H1 (cell line): Measurements from ENCODE around the gene GABRA4. TPM values are rescaled to one million over a fixed set of nuclear protein-coding genes. Genes with fewer than 3 reads are reported as not detected.

ENCODE experiments used
- EZH2 ChIP-seq: fragments of 200-600 bp; sonication (generic); IDR thresholded peaks from 2 replicates; pipeline ENCODE4 v1.7.1; 2012; ENCODE audit warnings: low read depth, mild to moderate bottlenecking, moderate library complexity, low read length, inconsistent platforms; ENCODE audit not compliant: severe bottlenecking
- GTF2F1 ChIP-seq: IDR thresholded peaks from 2 replicates; pipeline ENCODE4 v1.6.1; 2012; ENCODE audit warnings: low read depth, low read length, improper control_type of control experiment, borderline replicate concordance
- KDM4A ChIP-seq: IDR thresholded peaks from one replicate; pipeline ENCODE4 v1.7.1; 2012; ENCODE audit warnings: low read depth, mild to moderate bottlenecking, moderate library complexity, low read length, inconsistent platforms; ENCODE audit not compliant: severe bottlenecking
- SP1 ChIP-seq: IDR thresholded peaks from 2 replicates; pipeline ENCODE4 v1.6.1; 2011; ENCODE audit warnings: low read depth, low read length
- polyA plus RNA-seq, 7 experiments: library from polyadenylated mRNA; depleted of rRNA in 3 of 7; stranded (reverse) in 5 of 7; unstranded in 2 of 7; fragments of >200 nt in 5 of 7; fragments of 200-250 nt in 2 of 7; gene quantifications; 1 replicate in 5 of 7; 2 replicates in 1 of 7; 4 replicates in 1 of 7; pipeline versions ENCODE4 v1.2.1 to v1.2.3, GENCODE V29; 2011 to 2013; ENCODE audit warnings: missing spikeins in 2 of 7, mixed read lengths in 2 of 7
- total RNA-seq: library from RNA; stranded (reverse); fragmentation: NEBNext Ultra II Directional; extraction: Animal tissue kit (Norgen Biotek cat#: 25700); gene quantifications from 2 replicates; pipeline ENCODE4 v1.2.1, GENCODE V29; 2021
- TF ChIP-seq, protein P1 (sequence below): IDR thresholded peaks from 2 replicates; pipeline ENCODE4 v1.6.1; 2012; ENCODE audit warnings: inconsistent platforms
- TF ChIP-seq, protein P2 (sequence below): IDR thresholded peaks from 2 replicates; pipeline ENCODE4 v1.6.1; 2011; ENCODE audit warnings: low read length, improper control_type of control experiment
- TF ChIP-seq, protein P3 (sequence below): IDR thresholded peaks from 2 replicates; pipeline ENCODE4 v1.6.1; 2012; ENCODE audit warnings: low read length, inconsistent platforms
- TF ChIP-seq, protein P4 (sequence below): fragments of 300-600 bp; sonication (generic); IDR thresholded peaks from 2 replicates; pipeline ENCODE4 v1.7.1; 2012; ENCODE audit warnings: low read length, moderate library complexity, mild to moderate bottlenecking, inconsistent platforms; ENCODE audit not compliant: insufficient replicate concordance

The GABRA4 gene
- total and polyA plus RNA-seq, 2 of the 8 experiments (the other 6 are each of a cell fraction or from before 2014, with no cell fraction given): 0.09 to 0.37 TPM

DNA sequence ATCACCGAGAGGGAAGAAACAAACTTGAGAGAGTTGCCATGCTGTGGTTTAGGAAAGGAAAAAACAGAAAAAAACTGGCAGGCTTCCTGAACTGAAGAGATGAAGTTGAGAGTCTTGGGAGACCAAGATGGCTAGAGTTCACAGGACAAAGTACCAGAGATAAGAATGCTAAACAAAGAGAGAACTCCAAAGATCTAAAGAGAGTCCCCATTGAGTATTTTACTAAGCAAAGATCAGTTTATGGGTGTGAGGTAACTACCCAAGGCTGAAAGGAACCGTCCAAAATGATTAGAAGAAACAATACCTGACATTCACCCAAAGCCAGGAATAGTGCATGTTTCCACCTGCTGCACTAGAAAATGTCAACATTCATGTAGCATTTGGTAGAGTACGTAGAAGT, 62.5 kb downstream of the GABRA4 start (continued):
- TF ChIP-seq, protein P1, sequence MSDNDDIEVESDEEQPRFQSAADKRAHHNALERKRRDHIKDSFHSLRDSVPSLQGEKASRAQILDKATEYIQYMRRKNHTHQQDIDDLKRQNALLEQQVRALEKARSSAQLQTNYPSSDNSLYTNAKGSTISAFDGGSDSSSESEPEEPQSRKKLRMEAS: no peak
- TF ChIP-seq EZH2 (no peak), SP1 (no peak), GTF2F1 (no peak), KDM4A (no peak)
- TF ChIP-seq, protein P2, sequence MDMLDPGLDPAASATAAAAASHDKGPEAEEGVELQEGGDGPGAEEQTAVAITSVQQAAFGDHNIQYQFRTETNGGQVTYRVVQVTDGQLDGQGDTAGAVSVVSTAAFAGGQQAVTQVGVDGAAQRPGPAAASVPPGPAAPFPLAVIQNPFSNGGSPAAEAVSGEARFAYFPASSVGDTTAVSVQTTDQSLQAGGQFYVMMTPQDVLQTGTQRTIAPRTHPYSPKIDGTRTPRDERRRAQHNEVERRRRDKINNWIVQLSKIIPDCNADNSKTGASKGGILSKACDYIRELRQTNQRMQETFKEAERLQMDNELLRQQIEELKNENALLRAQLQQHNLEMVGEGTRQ: no peak
- TF ChIP-seq, protein P3, sequence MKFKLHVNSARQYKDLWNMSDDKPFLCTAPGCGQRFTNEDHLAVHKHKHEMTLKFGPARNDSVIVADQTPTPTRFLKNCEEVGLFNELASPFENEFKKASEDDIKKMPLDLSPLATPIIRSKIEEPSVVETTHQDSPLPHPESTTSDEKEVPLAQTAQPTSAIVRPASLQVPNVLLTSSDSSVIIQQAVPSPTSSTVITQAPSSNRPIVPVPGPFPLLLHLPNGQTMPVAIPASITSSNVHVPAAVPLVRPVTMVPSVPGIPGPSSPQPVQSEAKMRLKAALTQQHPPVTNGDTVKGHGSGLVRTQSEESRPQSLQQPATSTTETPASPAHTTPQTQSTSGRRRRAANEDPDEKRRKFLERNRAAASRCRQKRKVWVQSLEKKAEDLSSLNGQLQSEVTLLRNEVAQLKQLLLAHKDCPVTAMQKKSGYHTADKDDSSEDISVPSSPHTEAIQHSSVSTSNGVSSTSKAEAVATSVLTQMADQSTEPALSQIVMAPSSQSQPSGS: no peak
- TF ChIP-seq, protein P4, sequence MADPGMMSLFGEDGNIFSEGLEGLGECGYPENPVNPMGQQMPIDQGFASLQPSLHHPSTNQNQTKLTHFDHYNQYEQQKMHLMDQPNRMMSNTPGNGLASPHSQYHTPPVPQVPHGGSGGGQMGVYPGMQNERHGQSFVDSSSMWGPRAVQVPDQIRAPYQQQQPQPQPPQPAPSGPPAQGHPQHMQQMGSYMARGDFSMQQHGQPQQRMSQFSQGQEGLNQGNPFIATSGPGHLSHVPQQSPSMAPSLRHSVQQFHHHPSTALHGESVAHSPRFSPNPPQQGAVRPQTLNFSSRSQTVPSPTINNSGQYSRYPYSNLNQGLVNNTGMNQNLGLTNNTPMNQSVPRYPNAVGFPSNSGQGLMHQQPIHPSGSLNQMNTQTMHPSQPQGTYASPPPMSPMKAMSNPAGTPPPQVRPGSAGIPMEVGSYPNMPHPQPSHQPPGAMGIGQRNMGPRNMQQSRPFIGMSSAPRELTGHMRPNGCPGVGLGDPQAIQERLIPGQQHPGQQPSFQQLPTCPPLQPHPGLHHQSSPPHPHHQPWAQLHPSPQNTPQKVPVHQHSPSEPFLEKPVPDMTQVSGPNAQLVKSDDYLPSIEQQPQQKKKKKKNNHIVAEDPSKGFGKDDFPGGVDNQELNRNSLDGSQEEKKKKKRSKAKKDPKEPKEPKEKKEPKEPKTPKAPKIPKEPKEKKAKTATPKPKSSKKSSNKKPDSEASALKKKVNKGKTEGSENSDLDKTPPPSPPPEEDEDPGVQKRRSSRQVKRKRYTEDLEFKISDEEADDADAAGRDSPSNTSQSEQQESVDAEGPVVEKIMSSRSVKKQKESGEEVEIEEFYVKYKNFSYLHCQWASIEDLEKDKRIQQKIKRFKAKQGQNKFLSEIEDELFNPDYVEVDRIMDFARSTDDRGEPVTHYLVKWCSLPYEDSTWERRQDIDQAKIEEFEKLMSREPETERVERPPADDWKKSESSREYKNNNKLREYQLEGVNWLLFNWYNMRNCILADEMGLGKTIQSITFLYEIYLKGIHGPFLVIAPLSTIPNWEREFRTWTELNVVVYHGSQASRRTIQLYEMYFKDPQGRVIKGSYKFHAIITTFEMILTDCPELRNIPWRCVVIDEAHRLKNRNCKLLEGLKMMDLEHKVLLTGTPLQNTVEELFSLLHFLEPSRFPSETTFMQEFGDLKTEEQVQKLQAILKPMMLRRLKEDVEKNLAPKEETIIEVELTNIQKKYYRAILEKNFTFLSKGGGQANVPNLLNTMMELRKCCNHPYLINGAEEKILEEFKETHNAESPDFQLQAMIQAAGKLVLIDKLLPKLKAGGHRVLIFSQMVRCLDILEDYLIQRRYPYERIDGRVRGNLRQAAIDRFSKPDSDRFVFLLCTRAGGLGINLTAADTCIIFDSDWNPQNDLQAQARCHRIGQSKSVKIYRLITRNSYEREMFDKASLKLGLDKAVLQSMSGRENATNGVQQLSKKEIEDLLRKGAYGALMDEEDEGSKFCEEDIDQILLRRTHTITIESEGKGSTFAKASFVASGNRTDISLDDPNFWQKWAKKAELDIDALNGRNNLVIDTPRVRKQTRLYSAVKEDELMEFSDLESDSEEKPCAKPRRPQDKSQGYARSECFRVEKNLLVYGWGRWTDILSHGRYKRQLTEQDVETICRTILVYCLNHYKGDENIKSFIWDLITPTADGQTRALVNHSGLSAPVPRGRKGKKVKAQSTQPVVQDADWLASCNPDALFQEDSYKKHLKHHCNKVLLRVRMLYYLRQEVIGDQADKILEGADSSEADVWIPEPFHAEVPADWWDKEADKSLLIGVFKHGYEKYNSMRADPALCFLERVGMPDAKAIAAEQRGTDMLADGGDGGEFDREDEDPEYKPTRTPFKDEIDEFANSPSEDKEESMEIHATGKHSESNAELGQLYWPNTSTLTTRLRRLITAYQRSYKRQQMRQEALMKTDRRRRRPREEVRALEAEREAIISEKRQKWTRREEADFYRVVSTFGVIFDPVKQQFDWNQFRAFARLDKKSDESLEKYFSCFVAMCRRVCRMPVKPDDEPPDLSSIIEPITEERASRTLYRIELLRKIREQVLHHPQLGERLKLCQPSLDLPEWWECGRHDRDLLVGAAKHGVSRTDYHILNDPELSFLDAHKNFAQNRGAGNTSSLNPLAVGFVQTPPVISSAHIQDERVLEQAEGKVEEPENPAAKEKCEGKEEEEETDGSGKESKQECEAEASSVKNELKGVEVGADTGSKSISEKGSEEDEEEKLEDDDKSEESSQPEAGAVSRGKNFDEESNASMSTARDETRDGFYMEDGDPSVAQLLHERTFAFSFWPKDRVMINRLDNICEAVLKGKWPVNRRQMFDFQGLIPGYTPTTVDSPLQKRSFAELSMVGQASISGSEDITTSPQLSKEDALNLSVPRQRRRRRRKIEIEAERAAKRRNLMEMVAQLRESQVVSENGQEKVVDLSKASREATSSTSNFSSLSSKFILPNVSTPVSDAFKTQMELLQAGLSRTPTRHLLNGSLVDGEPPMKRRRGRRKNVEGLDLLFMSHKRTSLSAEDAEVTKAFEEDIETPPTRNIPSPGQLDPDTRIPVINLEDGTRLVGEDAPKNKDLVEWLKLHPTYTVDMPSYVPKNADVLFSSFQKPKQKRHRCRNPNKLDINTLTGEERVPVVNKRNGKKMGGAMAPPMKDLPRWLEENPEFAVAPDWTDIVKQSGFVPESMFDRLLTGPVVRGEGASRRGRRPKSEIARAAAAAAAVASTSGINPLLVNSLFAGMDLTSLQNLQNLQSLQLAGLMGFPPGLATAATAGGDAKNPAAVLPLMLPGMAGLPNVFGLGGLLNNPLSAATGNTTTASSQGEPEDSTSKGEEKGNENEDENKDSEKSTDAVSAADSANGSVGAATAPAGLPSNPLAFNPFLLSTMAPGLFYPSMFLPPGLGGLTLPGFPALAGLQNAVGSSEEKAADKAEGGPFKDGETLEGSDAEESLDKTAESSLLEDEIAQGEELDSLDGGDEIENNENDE: no peak
